A673 (cell line): ENCODE measurements around the gene SPSB3. TPM values are rescaled to one million over a fixed set of nuclear protein-coding genes. Genes with fewer than 3 reads are reported as not detected.
A peak's percentile ranks its signal among the peaks of the same experiment; 100 is the strongest.

Experiments
- BruUV-seq: library from RNA; stranded (reverse); fragments of 400-500 nt; replicated peaks from 2 replicates; lab custom pipeline; 2021; lab: Mats Ljungman, UMichigan
- CTCF ChIA-PET: fragments of 300-600 bp; sonication (Branson Sonifier 250); formaldehyde crosslinking; loops from one replicate; lab custom pipeline; 2022; ENCODE audit warnings: antibody characterized with exemption; lab: Charles Lee
- POLR2A ChIA-PET: fragments of 300-600 bp; sonication (Branson Sonifier 250); formaldehyde crosslinking; loops from one replicate; lab custom pipeline; 2022; ENCODE audit warnings: antibody characterized with exemption; ENCODE audit not compliant: low non-redundant PET; lab: Charles Lee
- DNase-seq: peaks from one replicate; pipeline ENCODE4 v3.0.0-alpha.2; 2015; ENCODE audit warnings: low spot score
- H3K27ac ChIP-seq: fragments of 200-600 bp; sonication (generic); 2 replicates; pipeline ENCODE4 v1.5.1; 2016; ENCODE audit warnings: mixed run types, low read depth, mild to moderate bottlenecking, mixed read lengths, antibody characterized with exemption, low read length; ENCODE audit not compliant: poor library complexity, severe bottlenecking
- H3K27me3 ChIP-seq: fragments of 200-600 bp; sonication (generic); replicated peaks from 2 replicates; pipeline ENCODE4 v1.6.1; 2017; ENCODE audit warnings: mixed run types, low read depth, mild to moderate bottlenecking, mixed read lengths, antibody characterized with exemption, low read length; ENCODE audit not compliant: insufficient read depth, poor library complexity
- H3K36me3 ChIP-seq: fragments of 200-600 bp; sonication (generic); 2 replicates; pipeline ENCODE4 v1.6.1; 2016; ENCODE audit warnings: mixed run types, mild to moderate bottlenecking, mixed read lengths, antibody characterized with exemption, low read length; ENCODE audit not compliant: insufficient read depth, poor library complexity, severe bottlenecking
- H3K4me1 ChIP-seq: fragments of 200-600 bp; sonication (generic); 2 replicates; pipeline ENCODE4 v1.6.1; 2017; ENCODE audit warnings: mixed run types, mild to moderate bottlenecking, mixed read lengths, antibody characterized with exemption, low read length; ENCODE audit not compliant: insufficient read depth, poor library complexity, severe bottlenecking
- H3K4me3 ChIP-seq: fragments of 200-600 bp; sonication (generic); 2 replicates; pipeline ENCODE4 v1.5.1; 2016; ENCODE audit warnings: low read depth, mixed run types, mild to moderate bottlenecking, mixed read lengths, low read length; ENCODE audit not compliant: poor library complexity, severe bottlenecking
- H3K9me3 ChIP-seq: fragments of 200-600 bp; sonication (generic); 2 replicates; pipeline ENCODE4 v1.6.1; 2016; ENCODE audit warnings: mixed run types, low read depth, mild to moderate bottlenecking, mixed read lengths, antibody characterized with exemption, low read length; ENCODE audit not compliant: poor library complexity, severe bottlenecking
- CTCF ChIP-seq: fragments of 300-800, 200-600 bp; sonication (generic); conservative IDR thresholded peaks from 2 replicates; pipeline ENCODE4 v1.5.1; 2017; ENCODE audit warnings: low read depth, mild to moderate bottlenecking, antibody characterized with exemption, low read length, moderate library complexity, mixed read lengths
- EZH2 ChIP-seq: fragments of 200-600 bp; sonication (generic); IDR thresholded peaks from 2 replicates; pipeline ENCODE4 v1.6.1; 2017; ENCODE audit warnings: borderline replicate concordance, low read depth, mild to moderate bottlenecking, mixed read lengths, antibody characterized with exemption, low read length; ENCODE audit not compliant: poor library complexity, severe bottlenecking
- intact Hi-C: fragments of 100-400 bp; cut with micrococcal nuclease; formaldehyde crosslinking; loops from one replicate; pipeline ENCODE4 v1.10.0; 2022; ENCODE audit not compliant: unreplicated experiment
- total RNA-seq: library from RNA; stranded (reverse); gene quantifications from 2 replicates; pipeline ENCODE4 v1.2.3, GENCODE V29; 2021

The SPSB3 gene
- total RNA-seq, 1 experiment from 2014 or later = 15.0 TPM

- Histone ChIP-seq H3K9me3 (no peaks in the 10 kb centered on the region), H3K36me3 (peaks cover 24% of the 10 kb centered on the region), H3K4me3 (no peak overlapping the region), H3K27ac (no peak overlapping the region), H3K4me1 (no peaks in the 10 kb centered on the region), H3K27me3 (no peaks in the 10 kb centered on the region)
- DNase-seq = peak; percentile 49
- BruUV-seq = no TSS peak
- ChIA-PET CTCF (no interaction called here), POLR2A (no interaction called here)
- peak; percentile 45; the same call in 1 of the 2 replicates for TF ChIP-seq CTCF
- no peak for TF ChIP-seq EZH2
- intact Hi-C loops = no loop called here
Observed at GRCh38 chr16:1763521-1764511, 18.6 kb downstream of the SPSB3 start.

- no peak for TF ChIP-seq CTCF
- TF ChIP-seq EZH2 = no peak
- H3K4me1 ChIP-seq = no peaks in the 10 kb centered on the region
- peaks cover 23% of the 10 kb centered on the region for H3K36me3 ChIP-seq
- no peak for DNase-seq
- CTCF ChIA-PET = no interaction called here
- no TSS peak for BruUV-seq
- H3K4me3 ChIP-seq = no peak overlapping the region
- no peaks in the 10 kb centered on the region for H3K9me3 ChIP-seq
- POLR2A ChIA-PET = no interaction called here
- no peak overlapping the region for H3K27ac ChIP-seq
- H3K27me3 ChIP-seq = no peaks in the 10 kb centered on the region
- intact Hi-C loops = no loop called here
Observed at GRCh38 chr16:1762879-1763520, 19.4 kb downstream of the SPSB3 start.

- no peak for TF ChIP-seq EZH2
- TF ChIP-seq CTCF = no peak
- no peak for DNase-seq
- Histone ChIP-seq H3K9me3 (no peaks in the 10 kb centered on the region), H3K36me3 (peaks cover 20% of the 10 kb centered on the region), H3K27ac (no peak overlapping the region), H3K4me1 (no peaks in the 10 kb centered on the region), H3K27me3 (no peaks in the 10 kb centered on the region), H3K4me3 (no peak overlapping the region)
- intact Hi-C loops = no loop called here
- CTCF ChIA-PET = no interaction called here
- POLR2A ChIA-PET = no interaction called here
- no TSS peak for BruUV-seq
Observed at GRCh38 chr16:1762196-1762878, 20.0 kb downstream of the SPSB3 start.
